Measurements from ENCODE around the gene PHTF2.

PHTF2 gene

GRCh38 chr7:77863860-77864259 lies 65.3 kb downstream of the PHTF2 start:
- no peak overlapping the region for H3K4me2 ChIP-seq (ENCODE audit: low read length)
- H3K79me2 ChIP-seq (ENCODE audit: control insufficient read depth, low read length) = peaks cover 74% of the 10 kb centered on the region
- no peak overlapping the region for H3K27ac ChIP-seq (ENCODE audit: low read depth, low read length)
- H4K20me1 ChIP-seq (ENCODE audit: control insufficient read depth, insufficient read depth, low read depth, low read length) = peaks cover 7% of the 10 kb centered on the region; the same call in 1 of the 2 replicates
- H3K27me3 ChIP-seq (ENCODE audit: control insufficient read depth, low read length) = no peaks in the 10 kb centered on the region
- no peaks in the 10 kb centered on the region for H3K9me3 ChIP-seq (ENCODE audit: control insufficient read depth, insufficient read depth, low read length)
- no peaks in the 10 kb centered on the region for H3K36me3 ChIP-seq (ENCODE audit: control insufficient read depth, low read length)
- H3K4me1 ChIP-seq (ENCODE audit: control insufficient read depth, low read length) = peaks cover 18% of the 10 kb centered on the region
- TF ChIP-seq, protein P1, sequence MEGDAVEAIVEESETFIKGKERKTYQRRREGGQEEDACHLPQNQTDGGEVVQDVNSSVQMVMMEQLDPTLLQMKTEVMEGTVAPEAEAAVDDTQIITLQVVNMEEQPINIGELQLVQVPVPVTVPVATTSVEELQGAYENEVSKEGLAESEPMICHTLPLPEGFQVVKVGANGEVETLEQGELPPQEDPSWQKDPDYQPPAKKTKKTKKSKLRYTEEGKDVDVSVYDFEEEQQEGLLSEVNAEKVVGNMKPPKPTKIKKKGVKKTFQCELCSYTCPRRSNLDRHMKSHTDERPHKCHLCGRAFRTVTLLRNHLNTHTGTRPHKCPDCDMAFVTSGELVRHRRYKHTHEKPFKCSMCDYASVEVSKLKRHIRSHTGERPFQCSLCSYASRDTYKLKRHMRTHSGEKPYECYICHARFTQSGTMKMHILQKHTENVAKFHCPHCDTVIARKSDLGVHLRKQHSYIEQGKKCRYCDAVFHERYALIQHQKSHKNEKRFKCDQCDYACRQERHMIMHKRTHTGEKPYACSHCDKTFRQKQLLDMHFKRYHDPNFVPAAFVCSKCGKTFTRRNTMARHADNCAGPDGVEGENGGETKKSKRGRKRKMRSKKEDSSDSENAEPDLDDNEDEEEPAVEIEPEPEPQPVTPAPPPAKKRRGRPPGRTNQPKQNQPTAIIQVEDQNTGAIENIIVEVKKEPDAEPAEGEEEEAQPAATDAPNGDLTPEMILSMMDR (IDR thresholded peaks at IDR 0.05; ENCODE audit: low read depth, low read length, poor library complexity, severe bottlenecking) = no peak
- no peak for TF ChIP-seq EZH2phosphoT487 (IDR thresholded peaks at IDR 0.05; ENCODE audit: borderline replicate concordance, low read length)
- H3F3A ChIP-seq (ENCODE audit: control insufficient read depth, insufficient read depth) = no peaks in the 10 kb centered on the region
- no peaks in the 10 kb centered on the region for H3K9me2 ChIP-seq (replicated peaks; ENCODE audit: control insufficient read depth, low read length)
- H3K4me3 ChIP-seq (ENCODE audit: low read length) = no peak overlapping the region

- H3K79me2 ChIP-seq (ENCODE audit: control insufficient read depth, low read length) = peaks cover 73% of the 10 kb centered on the region
- 0 out of 2 replicates have a peak, but pooled peaks cover 3% of the 10 kb centered on the region for H4K20me1 ChIP-seq (ENCODE audit: control insufficient read depth, insufficient read depth, low read depth, low read length)
- no peak overlapping the region for H3K4me3 ChIP-seq (ENCODE audit: low read length)
- H3K9me2 ChIP-seq (replicated peaks; ENCODE audit: control insufficient read depth, low read length) = no peaks in the 10 kb centered on the region
- H3K27me3 ChIP-seq (ENCODE audit: control insufficient read depth, low read length) = no peaks in the 10 kb centered on the region
- H3K4me1 ChIP-seq (ENCODE audit: control insufficient read depth, low read length) = no peaks in the 10 kb centered on the region
- H3K4me2 ChIP-seq (ENCODE audit: low read length) = no peak overlapping the region
- H3K27ac ChIP-seq (ENCODE audit: low read depth, low read length) = no peak overlapping the region
- H3K9me3 ChIP-seq (ENCODE audit: control insufficient read depth, insufficient read depth, low read length) = no peaks in the 10 kb centered on the region
- TF ChIP-seq, protein P1 (IDR thresholded peaks at IDR 0.05; ENCODE audit: low read depth, low read length, poor library complexity, severe bottlenecking) = no peak
- no peak for TF ChIP-seq EZH2phosphoT487 (IDR thresholded peaks at IDR 0.05; ENCODE audit: borderline replicate concordance, low read length)
- peaks cover 6% of the 10 kb centered on the region; the same call in 1 of the 2 replicates for H3K36me3 ChIP-seq (ENCODE audit: control insufficient read depth, low read length)
- no peaks in the 10 kb centered on the region for H3F3A ChIP-seq (ENCODE audit: control insufficient read depth, insufficient read depth)
Observed at GRCh38 chr7:77866370-77866769, 67.8 kb downstream of the PHTF2 start.

- Histone ChIP-seq H3K36me3 (ENCODE audit: control insufficient read depth, low read length) (peaks cover 9% of the 10 kb centered on the region; the same call in 1 of the 2 replicates), H3K4me1 (ENCODE audit: control insufficient read depth, low read length) (no peaks in the 10 kb centered on the region), H3F3A (ENCODE audit: control insufficient read depth, insufficient read depth) (no peaks in the 10 kb centered on the region), H3K27me3 (ENCODE audit: control insufficient read depth, low read length) (no peaks in the 10 kb centered on the region), H3K79me2 (ENCODE audit: control insufficient read depth, low read length) (peaks cover 77% of the 10 kb centered on the region), H4K20me1 (ENCODE audit: control insufficient read depth, insufficient read depth, low read depth, low read length) (0 out of 2 replicates have a peak, but pooled peaks cover 3% of the 10 kb centered on the region), H3K9me2 (replicated peaks; ENCODE audit: control insufficient read depth, low read length) (no peaks in the 10 kb centered on the region), H3K9me3 (ENCODE audit: control insufficient read depth, insufficient read depth, low read length) (no peaks in the 10 kb centered on the region), H3K27ac (ENCODE audit: low read depth, low read length) (no peak overlapping the region), H3K4me2 (ENCODE audit: low read length) (no peak overlapping the region), H3K4me3 (ENCODE audit: low read length) (no peak overlapping the region)
- TF ChIP-seq, protein P1 (IDR thresholded peaks at IDR 0.05; ENCODE audit: low read depth, low read length, poor library complexity, severe bottlenecking) = no peak
- no peak for TF ChIP-seq EZH2phosphoT487 (IDR thresholded peaks at IDR 0.05; ENCODE audit: borderline replicate concordance, low read length)
Observed at GRCh38 chr7:77866786-77867536, 68.4 kb downstream of the PHTF2 start.
